Measurements from ENCODE around the gene PGAP2.

- TF ChIP-seq CTCF (CRISPR knock-in tag; IDR thresholded peaks at IDR 0.05) (no peak), ZSCAN30 (CRISPR knock-in tag; IDR thresholded peaks at IDR 0.05) (no peak), ZNF784 (CRISPR knock-in tag; IDR thresholded peaks at IDR 0.05; ENCODE audit: borderline replicate concordance) (no peak), TFE3 (CRISPR knock-in tag; IDR thresholded peaks at IDR 0.05) (no peak)
Measured at GRCh38 chr11:3832816-3833215, 24.5 kb downstream of the PGAP2 start.

Measured in HepG2 (cell line).